HG03575 (cell line): ENCODE measurements around the gene DNAJA2.

Experiments
- ATAC-seq: cut with Tn5 transposase; IDR thresholded peaks from one replicate; pipeline ENCODE4 v1.9.1; 2021; ENCODE audit not compliant: unreplicated experiment, insufficient number of reproducible peaks, low FRiP score; ENCODE audit errors: extremely low read depth

The DNAJA2 gene

GRCh38 chr16:46908540-46909372 is 64.7 kb downstream of the DNAJA2 start:
- no peak for ATAC-seq

GRCh38 chr16:46907061-46907774 is 66.3 kb downstream of the DNAJA2 start:
- no peak for ATAC-seq

GRCh38 chr16:46906360-46907060 is 67.0 kb downstream of the DNAJA2 start:
- ATAC-seq, result no peak
